CD4-positive, alpha-beta T cell treated with Interleukin-4 for 1 hour (primary cell): ENCODE data around the gene TM7SF3.

ENCODE experiments used
- DNase-seq, 2 donors: peaks; one replicate each; pipeline ENCODE4 v3.0.0-alpha.2; 2020 to 2022

The TM7SF3 gene

DNA sequence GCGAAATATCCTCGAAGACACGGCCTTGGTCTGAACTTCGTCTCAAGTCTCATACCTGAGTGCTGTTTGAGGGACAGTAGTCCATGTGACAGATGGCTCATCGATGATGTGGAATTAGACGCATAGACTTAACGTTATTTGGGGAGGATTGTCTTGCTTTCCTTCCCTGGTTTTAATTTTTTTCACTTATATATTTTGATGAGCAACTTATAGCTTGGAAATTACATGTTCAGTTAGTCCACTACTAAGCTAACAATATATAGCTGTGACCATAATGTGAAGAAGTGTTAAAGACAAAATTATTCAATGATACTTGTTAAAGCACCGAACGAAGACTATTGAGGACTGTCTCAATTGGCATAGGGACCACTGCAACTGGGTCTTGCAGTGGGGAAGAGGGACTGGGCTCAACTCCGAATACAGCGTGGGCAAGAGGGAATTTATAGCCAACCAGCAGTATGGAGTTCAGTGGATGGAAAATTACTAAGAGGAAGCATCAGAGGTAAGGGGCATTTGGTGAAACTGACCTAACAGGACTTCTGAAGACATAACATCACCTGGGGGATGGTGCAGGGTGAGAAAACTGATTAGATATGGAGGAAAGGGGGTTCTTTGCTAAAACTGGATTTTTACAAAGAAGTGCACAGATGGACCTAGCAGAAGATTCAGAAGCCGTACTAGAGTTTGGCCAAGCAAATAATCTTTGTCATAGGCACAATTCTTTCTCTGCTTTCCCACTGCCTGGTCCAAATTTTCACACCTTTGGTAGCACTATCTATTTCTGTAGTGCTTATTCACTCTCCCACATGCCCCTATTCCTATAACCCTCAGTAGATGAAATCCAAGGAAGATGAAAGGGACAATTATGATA is 910 bp upstream of the TM7SF3 start:
- DNase-seq: no peak

- DNase-seq: peak in 1 of 2 donors; percentile 19
Observed at GRCh38 chr12:27013611-27014084, 536 bp downstream of the TM7SF3 start.

GRCh38 chr12:27012982-27013255 is 1.3 kb downstream of the TM7SF3 start:
- DNase-seq: no peak

- no peak for DNase-seq
Observed at GRCh38 chr12:27012239-27012981, 1.8 kb downstream of the TM7SF3 start.

- DNase-seq: no peak
Observed at GRCh38 chr12:27009881-27010301, 4.3 kb downstream of the TM7SF3 start.

DNA sequence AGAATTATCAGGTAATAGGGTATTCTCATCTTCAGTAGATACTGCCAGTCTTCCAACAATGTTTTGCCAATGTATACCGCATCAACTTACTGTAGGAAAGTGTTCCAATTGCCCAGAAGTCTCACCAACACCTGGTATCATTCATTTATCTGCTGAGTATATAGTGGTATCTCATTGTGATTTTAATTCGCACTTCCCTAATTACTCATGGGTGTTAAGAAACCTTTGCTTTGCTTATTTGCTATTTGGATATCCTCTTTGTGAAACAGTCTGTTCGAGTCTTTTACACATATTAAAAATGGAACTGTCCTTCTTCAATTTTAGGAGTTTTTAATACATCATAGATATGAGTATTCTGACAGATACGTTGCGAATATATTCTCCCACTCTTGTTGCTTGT is 6.1 kb downstream of the TM7SF3 start:
- no peak for DNase-seq

GRCh38 chr12:27006797-27007467 is 7.3 kb downstream of the TM7SF3 start:
- no peak for DNase-seq

DNA sequence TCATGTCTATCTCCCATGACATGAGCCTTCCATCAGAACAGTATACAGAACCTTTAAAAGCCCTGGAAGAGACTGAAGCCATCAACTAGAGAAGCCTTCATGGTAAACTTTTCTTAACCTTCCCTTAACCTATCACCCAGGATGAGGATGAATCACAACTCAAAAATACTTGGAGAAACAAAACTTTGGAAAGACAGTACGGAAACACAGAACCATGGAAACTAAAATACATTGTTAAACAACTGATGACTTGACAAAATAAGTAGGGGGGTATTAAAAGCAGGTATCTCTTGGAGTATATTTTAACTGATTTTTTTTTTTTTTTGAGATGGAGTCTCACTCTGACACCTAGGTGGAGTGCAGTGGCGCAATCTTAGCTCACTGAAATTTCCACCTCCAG is 8.7 kb downstream of the TM7SF3 start:
- no peak for DNase-seq

DNA sequence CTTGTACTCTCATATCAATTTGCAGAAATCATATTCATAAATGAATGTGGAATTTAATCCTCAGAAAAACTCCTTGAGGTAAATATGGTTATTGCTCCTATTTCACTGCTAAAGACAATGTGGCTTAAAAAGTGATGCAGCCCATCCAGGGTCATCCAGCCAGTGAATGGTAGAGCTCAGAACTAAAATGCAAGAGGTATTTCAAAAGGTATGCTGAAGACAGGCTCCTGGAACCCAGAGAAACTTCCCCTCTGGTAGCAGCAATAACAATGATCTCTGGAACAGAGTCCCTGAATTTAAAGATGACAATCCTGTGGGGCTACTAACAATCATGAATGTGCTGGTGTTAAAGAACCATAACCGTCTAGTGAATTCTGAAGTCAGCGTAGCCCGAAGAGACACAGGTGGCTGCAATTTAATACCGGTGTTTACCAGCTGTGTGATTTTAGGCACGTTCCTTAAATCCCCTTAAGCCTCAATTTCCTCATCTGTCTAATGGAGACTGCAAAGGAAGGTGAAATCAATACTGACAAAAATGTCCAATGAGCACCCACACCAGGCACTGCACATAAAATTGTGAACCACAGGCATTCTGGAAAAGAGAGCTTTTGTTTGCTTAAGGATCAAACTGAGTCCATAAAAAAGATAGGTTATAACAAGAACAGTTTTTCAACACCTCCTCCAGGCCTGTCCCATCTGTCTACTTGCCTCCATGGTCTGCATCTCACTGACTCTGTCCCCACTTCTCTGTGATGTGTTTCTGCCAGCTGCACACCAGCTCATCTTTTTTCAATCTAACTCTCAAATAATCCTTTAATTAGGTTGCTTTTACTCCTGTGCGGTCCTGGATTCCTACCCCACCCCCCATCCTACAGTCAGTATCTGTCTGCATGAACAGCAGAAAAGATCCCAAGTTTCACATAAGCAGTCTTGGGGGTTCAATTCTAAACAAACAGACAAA is 10.5 kb downstream of the TM7SF3 start:
- DNase-seq: no peak

DNA sequence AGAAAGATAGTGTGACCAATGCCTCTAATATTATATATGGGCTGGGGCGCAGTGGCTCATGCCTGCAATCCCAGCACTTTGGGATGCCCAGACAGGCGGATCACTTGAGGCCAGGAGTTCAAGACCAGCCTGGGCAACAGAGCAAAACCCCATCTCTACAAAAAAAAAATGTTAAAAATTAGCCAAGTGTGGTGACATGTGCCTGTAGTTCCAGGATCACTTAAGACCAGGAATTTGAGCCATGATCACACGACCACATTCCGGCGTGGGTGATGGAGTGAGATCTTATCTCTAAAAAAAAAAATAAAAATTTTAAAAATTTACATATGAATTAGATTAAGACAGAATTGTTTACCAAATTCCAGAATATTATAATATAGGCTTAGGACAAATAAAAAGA is 12.0 kb downstream of the TM7SF3 start:
- no peak for DNase-seq

- DNase-seq: no peak
Observed at GRCh38 chr12:27001663-27002062, 12.5 kb downstream of the TM7SF3 start.

GRCh38 chr12:27000961-27001360 is 13.2 kb downstream of the TM7SF3 start:
- no peak for DNase-seq

DNA sequence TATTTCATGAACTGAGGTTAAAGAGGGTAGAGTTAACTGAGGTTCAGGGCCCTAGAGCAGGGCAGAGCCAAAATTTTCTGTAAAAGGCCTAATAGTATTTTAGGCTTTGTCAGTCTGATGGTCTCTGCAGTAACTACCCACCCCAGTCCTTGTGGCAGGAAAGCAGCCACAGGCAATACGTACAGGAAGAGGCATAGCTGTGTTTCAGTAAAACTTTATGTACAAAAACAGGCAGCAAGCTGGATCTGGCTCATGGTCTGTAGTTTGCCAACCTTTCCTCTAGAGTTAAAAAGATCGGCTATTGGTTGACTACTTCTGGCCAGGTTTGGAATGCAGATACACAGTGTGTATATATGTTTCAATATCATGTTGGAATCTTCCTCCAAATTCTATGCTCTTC is 17.2 kb downstream of the TM7SF3 start:
- DNase-seq: no peak

DNA sequence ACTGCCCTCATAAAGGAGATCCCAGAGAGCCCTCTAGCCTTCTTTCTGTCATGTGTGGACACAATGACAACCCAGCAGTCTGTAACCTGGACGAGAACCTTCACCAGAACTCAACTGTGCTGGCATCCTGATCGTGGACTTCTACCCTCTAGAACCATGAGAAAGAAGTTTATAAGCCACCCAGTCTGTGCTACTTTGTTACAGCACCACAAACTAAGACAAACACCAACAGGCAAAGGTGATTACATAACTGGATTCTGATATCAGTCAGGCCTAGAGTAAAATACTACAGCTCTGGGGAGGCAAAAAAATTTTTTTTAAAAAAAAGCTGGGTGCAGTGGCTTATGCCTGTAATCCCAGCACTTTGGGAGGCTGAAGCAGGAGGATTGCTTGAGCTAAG is 18.5 kb downstream of the TM7SF3 start:
- no peak for DNase-seq

- DNase-seq: no peak
Observed at GRCh38 chr12:26994109-26994508, 20.1 kb downstream of the TM7SF3 start.

DNA sequence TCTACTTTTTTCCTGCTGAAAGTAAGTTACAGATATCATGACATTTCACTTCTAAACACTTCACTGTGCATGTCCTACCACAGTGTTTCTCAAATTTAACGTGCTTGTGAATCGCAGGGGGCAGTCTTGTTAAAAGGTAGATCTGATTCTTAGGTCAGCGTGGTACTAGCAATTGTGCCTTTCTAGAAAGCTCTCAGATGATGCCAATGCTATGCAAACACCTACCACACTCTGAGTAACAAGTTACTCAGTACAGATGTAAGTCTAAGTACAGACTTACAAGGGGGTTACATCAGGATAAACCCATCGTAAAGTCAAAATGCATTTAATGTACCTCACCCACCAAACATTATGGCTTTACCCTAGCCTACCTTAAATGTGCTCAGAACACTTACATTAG is 22.4 kb downstream of the TM7SF3 start:
- no peak for DNase-seq

- no peak for DNase-seq
Observed at GRCh38 chr12:26989873-26990272, 24.3 kb downstream of the TM7SF3 start.

- no peak for DNase-seq
Observed at GRCh38 chr12:26988703-26989102, 25.5 kb downstream of the TM7SF3 start.

DNA sequence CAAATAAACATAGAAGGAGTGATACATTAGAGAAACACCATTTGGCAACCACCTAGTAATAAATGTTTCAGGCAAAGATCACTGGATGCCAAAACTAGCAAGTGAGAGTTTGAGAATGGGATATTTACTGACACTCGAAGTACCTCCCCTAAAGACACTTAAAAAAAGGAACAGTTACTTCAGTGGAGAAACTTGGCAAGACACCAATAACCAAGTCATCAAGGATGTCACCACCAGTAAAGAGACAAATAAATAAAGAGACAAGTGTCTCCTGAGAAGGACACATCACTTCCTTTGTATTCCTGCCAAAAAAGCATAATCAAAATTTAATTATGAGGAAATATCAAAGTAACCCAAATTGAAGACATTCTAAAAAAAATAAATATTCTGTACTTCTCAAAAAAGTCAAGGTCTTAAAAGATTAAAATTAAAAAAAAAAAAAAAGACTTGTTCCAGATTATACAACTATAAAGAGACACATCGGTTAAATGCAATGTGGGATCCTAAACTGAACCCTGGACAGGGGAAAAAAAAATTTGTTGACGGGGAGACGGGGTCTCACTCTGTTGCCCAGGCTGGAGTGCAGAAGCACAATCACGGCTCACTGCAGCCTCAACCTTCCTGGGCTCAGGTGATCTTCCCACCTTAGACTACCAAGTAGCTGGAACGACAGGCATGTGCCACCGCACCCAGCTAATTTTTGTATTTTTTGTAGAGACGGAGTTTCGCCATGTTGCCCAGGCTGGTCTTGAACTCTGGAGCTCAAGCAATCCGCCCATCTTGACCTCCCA is 26.4 kb downstream of the TM7SF3 start:
- no peak for DNase-seq

- no peak for DNase-seq
Observed at GRCh38 chr12:26982866-26983265, 31.3 kb downstream of the TM7SF3 start.

DNA sequence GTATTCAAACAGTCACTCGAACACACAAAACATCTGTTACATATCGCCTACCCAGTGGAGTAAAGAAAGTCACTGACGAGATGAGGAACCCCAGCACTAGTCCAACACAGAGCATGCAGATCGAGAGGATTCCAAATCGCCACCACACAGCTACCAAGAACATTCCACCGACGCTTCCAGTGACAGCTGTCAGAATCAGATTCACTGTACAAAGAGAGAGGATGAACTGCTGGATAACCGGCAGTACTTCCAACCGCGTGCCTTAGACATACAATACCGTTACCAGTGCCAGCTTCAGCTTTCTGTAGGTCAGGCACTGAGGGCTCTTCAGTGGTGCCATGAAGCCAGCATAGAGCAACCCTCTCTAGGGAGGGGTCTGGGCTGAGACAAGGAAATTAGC is 34.5 kb downstream of the TM7SF3 start:
- DNase-seq: no peak

DNA sequence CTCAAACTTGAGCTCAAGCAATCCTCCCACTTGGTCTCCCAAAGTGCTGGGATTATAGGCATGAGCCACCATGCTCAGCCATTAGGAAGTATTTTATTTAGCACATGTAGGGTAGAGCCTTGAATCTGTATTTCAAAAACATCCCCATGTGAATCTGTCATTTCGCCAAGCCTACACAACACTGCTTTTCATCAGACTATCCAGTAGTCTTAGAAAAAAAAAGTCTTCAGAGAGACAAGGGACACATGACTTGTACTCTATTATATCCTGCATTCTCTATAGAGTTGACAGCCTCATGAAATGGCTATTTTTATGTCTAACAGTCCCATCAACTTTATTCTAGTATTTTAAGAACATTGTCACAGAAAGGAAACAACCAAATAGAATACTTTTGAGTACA is 35.4 kb downstream of the TM7SF3 start:
- no peak for DNase-seq
